Endothelial cell of umbilical vein (primary cell): ENCODE measurements around the gene PKN1.

Experiments
- EZH2 ChIP-seq: IDR thresholded peaks from 2 replicates; pipeline ENCODE4 v1.6.1; 2012; ENCODE audit warnings: borderline replicate concordance, low read depth, mild to moderate bottlenecking, moderate library complexity, low read length, inconsistent platforms; ENCODE audit not compliant: severe bottlenecking
- FOS ChIP-seq: IDR thresholded peaks from 2 replicates; pipeline ENCODE4 v1.6.1; 2011; ENCODE audit warnings: mild to moderate bottlenecking, low read length, moderate library complexity, borderline replicate concordance; ENCODE audit not compliant: insufficient read depth
- TF ChIP-seq, protein P1 (sequence below), 2 donors: IDR thresholded peaks; 1 replicate in 1 of 2; 2 replicates in 1 of 2; pipeline ENCODE4 v1.5.1; 2011; ENCODE audit warnings: low read length in 2 of 2, mild to moderate bottlenecking in 2 of 2, moderate library complexity in 2 of 2, control low read depth in 1 of 2, inconsistent platforms in 1 of 2, low read depth in 1 of 2; ENCODE audit not compliant: insufficient read depth in 1 of 2; ENCODE audit errors: extremely low read depth in 1 of 2
- TF ChIP-seq, protein P2 (sequence below): IDR thresholded peaks from 2 replicates; pipeline ENCODE4 v1.6.1; 2011; ENCODE audit not compliant: insufficient read depth, insufficient read length

DNA sequence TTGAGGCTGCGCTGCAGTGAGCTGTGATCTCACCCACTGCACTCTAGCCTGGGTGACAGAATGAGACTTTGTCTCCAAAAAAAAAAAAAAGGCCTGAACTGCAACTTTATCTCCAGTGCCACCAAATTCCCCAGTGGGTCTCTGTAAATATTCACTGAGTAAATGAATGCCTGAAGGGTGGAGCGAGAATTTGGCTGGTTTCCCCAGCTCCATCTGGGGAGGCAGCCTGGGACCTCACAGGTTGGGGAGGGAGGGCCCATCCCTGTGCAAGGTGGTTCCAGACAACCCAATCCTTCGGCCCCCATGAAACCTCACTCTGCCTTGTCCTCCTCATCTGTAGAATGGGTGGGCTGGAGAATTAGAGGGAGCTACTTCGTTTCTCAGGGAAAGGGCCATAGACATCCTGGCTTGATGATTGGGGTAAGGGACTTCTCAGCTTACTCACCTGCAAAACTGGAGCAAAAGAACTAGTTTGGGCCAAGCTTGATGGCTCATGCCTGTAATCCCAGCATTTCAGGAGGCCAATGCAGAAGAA lies 4.2 kb upstream of the PKN1 start:
- TF ChIP-seq, protein P1, sequence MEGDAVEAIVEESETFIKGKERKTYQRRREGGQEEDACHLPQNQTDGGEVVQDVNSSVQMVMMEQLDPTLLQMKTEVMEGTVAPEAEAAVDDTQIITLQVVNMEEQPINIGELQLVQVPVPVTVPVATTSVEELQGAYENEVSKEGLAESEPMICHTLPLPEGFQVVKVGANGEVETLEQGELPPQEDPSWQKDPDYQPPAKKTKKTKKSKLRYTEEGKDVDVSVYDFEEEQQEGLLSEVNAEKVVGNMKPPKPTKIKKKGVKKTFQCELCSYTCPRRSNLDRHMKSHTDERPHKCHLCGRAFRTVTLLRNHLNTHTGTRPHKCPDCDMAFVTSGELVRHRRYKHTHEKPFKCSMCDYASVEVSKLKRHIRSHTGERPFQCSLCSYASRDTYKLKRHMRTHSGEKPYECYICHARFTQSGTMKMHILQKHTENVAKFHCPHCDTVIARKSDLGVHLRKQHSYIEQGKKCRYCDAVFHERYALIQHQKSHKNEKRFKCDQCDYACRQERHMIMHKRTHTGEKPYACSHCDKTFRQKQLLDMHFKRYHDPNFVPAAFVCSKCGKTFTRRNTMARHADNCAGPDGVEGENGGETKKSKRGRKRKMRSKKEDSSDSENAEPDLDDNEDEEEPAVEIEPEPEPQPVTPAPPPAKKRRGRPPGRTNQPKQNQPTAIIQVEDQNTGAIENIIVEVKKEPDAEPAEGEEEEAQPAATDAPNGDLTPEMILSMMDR (IDR thresholded peaks at IDR 0.05; ENCODE audit: extremely low read depth in 1 of 2, insufficient read depth in 1 of 2, low read depth in 1 of 2, low read length in 2 of 2), result no peak
- TF ChIP-seq FOS (no peak), EZH2 (no peak)
- TF ChIP-seq, protein P2, sequence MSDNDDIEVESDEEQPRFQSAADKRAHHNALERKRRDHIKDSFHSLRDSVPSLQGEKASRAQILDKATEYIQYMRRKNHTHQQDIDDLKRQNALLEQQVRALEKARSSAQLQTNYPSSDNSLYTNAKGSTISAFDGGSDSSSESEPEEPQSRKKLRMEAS, result no peak
